ENCODE results near the gene PFN4.

The PFN4 gene

DNA sequence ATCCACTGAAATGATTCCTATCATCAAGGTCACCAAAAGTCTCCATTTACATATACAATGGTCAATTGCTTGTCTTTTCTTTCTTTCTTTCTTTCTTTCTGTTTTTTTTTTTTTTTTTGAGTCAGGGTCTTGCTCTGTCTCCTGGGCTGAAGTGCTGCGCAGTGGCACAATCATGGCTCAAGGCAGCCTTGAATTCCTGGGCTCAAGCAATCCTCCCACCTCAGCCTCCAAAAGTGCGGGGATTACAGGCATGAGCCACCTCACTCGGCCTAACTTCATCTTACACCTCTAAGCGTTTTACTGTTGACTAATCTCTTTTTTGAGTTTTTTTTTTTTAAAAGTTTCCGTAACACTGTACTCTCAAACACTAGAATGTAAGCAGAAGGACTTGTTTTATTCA is 47.9 kb downstream of the PFN4 start:
- TF ChIP-seq, protein P1, sequence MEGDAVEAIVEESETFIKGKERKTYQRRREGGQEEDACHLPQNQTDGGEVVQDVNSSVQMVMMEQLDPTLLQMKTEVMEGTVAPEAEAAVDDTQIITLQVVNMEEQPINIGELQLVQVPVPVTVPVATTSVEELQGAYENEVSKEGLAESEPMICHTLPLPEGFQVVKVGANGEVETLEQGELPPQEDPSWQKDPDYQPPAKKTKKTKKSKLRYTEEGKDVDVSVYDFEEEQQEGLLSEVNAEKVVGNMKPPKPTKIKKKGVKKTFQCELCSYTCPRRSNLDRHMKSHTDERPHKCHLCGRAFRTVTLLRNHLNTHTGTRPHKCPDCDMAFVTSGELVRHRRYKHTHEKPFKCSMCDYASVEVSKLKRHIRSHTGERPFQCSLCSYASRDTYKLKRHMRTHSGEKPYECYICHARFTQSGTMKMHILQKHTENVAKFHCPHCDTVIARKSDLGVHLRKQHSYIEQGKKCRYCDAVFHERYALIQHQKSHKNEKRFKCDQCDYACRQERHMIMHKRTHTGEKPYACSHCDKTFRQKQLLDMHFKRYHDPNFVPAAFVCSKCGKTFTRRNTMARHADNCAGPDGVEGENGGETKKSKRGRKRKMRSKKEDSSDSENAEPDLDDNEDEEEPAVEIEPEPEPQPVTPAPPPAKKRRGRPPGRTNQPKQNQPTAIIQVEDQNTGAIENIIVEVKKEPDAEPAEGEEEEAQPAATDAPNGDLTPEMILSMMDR (IDR thresholded peaks at IDR 0.05; ENCODE audit: low read depth, low read length, missing control alignments) = no peak
- H3K4me3 ChIP-seq (ENCODE audit: low read depth, low read length) = peak overlapping the region; percentile 81
- no peak for DNase-seq (ENCODE audit: low read depth)

DNA sequence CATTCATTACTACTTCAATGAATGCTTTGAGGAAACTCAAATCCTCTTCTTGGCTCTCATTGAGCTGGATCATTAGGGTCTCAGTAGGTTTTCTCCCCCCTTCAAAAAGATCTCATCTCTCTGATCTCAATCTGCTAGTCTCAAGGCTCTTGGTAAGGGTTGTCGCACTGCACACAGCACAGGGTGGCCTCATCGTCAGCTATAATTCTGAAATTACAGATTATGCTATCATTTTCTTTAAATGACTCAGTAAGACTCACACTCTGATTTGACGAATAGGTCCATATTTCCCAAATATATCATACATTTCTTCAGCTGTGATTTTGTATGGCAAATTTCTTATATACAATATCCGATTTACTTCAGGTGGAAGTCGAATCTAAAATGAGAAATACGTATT is 49.3 kb downstream of the PFN4 start:
- TF ChIP-seq, protein P1 (IDR thresholded peaks at IDR 0.05; ENCODE audit: low read depth, low read length, missing control alignments) = no peak
- DNase-seq (ENCODE audit: low read depth) = no peak
- H3K4me3 ChIP-seq (ENCODE audit: low read depth, low read length) = no peak overlapping the region

DNA sequence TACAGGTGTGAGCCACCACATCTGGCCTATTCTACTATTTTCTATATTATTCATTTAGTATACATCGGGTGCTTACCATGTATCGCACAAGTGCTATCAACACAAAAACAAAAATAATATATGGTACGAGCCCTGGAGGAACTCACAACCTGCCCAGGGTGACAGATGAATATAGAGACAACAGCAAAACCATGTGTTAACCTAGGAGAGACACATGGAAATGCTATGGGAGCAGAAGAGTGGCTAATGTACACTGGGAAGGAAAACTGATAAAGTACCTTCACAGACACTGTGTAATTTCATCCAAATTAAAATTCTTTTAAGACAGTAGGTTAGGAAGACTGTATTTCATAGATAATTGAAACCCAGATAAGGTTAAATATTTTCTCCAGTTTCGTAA is 50.9 kb downstream of the PFN4 start:
- DNase-seq (ENCODE audit: low read depth) = no peak
- TF ChIP-seq, protein P1 (IDR thresholded peaks at IDR 0.05; ENCODE audit: low read depth, low read length, missing control alignments) = no peak
- no peak overlapping the region for H3K4me3 ChIP-seq (ENCODE audit: low read depth, low read length)

DNA sequence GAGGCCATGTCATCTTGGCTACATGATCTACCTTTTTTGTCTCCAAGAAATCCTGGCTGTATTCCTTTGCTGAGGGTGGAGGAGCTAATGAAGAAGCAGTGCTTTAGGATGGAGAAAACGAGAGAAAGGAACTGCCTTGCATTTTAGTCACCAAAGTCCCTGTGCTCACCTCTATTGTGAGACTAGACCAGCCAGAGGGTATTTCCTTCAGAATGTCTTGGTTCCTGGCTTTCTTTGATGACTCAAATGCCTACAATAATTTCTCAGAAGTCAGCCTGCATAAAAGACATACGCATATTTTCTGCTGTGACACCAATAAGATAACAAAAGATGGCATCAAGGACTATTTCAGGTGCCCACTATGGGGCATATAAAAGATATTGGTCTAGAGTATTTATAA is 57.8 kb downstream of the PFN4 start:
- no peak overlapping the region for H3K4me3 ChIP-seq (ENCODE audit: low read depth, low read length)
- TF ChIP-seq, protein P1 (IDR thresholded peaks at IDR 0.05; ENCODE audit: low read depth, low read length, missing control alignments) = no peak

More for the DNA sequence above, 57.8 kb downstream of the PFN4 start:
- no peak for DNase-seq (ENCODE audit: low read depth)
